LoVo (cell line): Measurements from ENCODE around the gene LGALS7.
"Not testable (repeated sequence)": the region's sequence is repeated elsewhere in the genome, so short reads cannot be mapped to it uniquely, and the experiment has no call there.

Experiments
- DNase-seq: peaks from one replicate; pipeline ENCODE4 v3.0.0-alpha.2; 2016; ENCODE audit warnings: low spot score

Gene LGALS7

GRCh38 chr19:38773469-38774177 is at the start of gene LGALS7:
TSS of gene LGALS7 (minus strand) at chr19:38773517. CDS start at chr19:38773492, 25 bp downstream.
- no peak for DNase-seq

DNA sequence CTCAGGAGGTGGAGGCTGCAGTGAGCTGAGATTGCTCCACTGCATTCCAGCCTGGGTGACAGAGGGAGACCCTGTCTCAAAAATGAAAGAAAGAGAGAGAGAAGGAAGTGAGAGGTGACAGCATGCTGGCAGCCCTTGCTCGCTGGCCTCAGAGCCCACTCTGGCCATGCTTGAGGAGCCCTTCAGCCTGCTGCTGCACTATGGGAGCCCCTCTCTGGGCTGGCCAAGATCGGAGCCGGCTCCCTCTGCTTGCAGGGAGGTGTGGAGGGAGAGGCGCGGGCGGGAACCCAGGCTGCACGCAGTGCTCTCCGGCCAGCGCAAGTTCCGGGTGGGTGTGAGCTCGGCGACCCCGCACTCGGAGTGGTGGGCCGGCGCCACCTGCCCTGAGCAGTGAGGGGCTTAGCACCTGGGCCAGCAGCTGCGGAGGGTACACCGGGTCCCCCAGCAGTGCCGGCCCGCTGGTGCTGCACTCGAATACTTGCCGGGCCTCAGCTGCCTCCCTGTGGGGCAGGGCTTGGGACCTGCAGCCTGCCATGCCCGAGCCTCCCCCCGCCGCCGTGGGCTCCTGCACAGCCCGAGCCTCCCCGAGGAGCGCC is 48.0 kb upstream of the LGALS7 start:
- DNase-seq, result not testable (repeated sequence)

- peak; percentile 58 for DNase-seq
Observed at GRCh38 chr19:38819231-38819920, 46.1 kb upstream of the LGALS7 start.

GRCh38 chr19:38817081-38817480 is 43.8 kb upstream of the LGALS7 start:
- no peak for DNase-seq

GRCh38 chr19:38816131-38816750 is 42.9 kb upstream of the LGALS7 start:
- DNase-seq, result no peak

GRCh38 chr19:38815059-38816001 is 42.0 kb upstream of the LGALS7 start:
- DNase-seq, result no peak

DNA sequence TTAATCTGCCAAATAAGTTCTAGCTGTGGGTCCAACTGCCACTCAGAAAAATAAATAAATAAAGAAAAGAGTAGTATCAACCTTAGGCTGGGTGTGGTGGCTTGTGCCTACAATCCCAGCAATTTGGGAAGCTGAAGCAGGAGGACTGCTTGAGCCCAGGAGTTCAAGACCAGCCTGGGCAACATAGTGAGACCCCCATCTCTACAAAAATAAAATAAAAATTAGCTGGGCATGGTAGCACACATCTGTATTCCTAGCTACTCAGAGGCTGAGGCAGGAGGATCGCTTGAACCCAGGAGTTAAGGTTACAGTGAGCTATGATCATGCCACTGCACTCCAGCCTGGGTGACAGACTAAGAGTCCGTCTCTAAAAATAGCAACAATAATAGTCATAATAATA is 40.6 kb upstream of the LGALS7 start:
- not testable (repeated sequence) for DNase-seq

DNA sequence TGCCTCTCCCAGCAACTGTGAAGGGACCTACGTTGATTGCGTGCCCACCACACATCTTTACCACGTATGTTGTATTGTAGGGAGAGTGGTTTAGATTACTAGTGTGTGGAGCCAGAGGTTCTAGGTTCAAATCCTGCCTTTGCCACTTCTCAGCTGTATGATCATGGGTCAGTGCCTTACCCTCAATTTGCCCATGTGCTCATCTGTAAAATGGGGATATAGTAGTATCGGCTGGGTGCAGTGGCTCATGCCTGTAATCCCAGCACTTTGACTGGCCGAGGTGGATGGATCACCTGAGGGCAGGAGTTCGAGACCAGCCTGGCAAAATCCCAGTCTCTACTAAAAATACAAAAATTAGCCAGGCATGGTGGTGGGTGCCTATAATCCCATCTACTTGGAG is 40.0 kb upstream of the LGALS7 start:
- DNase-seq, result no peak

DNA sequence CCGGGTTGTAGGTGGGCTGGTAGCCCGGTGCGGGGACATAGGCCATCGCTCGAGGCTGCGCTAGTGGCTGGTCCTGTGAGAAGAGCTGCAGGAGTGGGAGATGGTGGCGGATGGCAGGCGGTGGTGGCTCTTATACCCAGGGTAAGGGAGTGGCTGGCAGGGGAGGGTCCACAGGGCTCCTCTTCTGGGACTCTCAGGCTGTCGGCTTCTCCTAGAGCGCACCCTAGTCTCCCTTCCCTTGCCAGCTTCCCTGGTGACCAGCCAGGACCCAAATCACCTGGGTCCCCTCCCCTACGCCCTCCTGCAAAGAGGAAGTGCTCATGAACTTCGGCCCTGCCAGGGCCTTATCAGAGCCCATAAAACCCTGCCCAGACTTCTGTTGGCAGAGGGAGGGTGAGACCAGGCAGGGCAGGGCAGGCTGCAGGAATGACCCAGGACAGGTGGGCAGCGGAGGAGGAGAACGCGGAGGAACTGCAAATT is 39.6 kb upstream of the LGALS7 start, which contains the start of gene LGALS4:
LGALS4 (minus strand) TSS at position 105 of the 480 bp plus-strand sequence; CDS start at position 46, 59 bp downstream.
- DNase-seq, result peak; percentile 85

GRCh38 chr19:38812009-38812840 is 38.9 kb upstream of the LGALS7 start:
- DNase-seq, result no peak

DNA sequence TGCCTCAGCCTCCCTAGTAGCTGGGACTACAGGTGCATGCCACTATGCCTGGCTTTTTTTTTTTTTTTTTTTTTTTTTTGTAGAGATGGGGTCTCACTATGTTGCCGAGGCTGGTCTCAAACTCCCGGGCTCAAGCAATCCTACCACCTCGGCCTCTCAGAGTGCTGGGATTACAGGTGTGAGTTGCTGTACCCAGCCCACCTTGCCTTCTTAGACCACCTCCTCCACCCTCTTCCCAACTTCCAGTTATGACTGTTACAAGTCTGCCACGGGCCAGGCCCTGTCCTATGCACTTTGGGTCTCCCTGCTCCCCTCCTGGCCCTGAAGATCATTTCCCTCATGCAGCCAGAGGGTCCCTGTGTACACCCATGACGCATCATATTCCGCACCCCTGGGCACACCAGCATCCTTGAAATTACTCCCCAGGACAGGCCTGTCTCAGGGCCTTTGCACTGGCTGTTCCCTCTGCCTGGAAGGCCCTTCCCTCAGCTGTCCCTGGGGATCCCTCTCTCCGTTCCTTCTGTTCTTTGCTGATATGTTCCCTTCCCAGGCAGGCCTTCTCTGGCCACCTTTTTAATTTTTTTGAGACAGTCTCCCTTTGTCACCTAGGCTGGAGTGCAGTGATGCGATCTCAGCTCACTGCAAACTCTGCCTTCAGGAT is 36.4 kb upstream of the LGALS7 start:
- no peak for DNase-seq

- DNase-seq, result no peak
Observed at GRCh38 chr19:38808741-38809140, 35.4 kb upstream of the LGALS7 start.

GRCh38 chr19:38807374-38808098 is 34.2 kb upstream of the LGALS7 start:
- DNase-seq, result not testable (repeated sequence)

- DNase-seq, result no peak
Observed at GRCh38 chr19:38806371-38806770, 33.1 kb upstream of the LGALS7 start.

- DNase-seq, result no peak
Observed at GRCh38 chr19:38805180-38805579, 31.9 kb upstream of the LGALS7 start.

- no peak for DNase-seq
Observed at GRCh38 chr19:38803543-38803942, 30.2 kb upstream of the LGALS7 start.

GRCh38 chr19:38801359-38802095 is 28.2 kb upstream of the LGALS7 start:
- DNase-seq, result no peak

- DNase-seq, result no peak
Observed at GRCh38 chr19:38800577-38801347, 27.4 kb upstream of the LGALS7 start.
